Kidney epithelial cell (primary cell): Measurements from ENCODE around the gene OCSTAMP. TPM values are rescaled to one million over a fixed set of nuclear protein-coding genes. Genes with fewer than 3 reads are reported as not detected.

ENCODE experiments used
- DNase-seq: peaks from one replicate; pipeline ENCODE4 v3.0.0-alpha.2; 2010; ENCODE audit warnings: low read depth
- H3K27me3 ChIP-seq: 2 replicates; pipeline ENCODE4 v1.6.0; 2011; ENCODE audit warnings: low read length; ENCODE audit not compliant: control insufficient read depth, insufficient read depth
- H3K36me3 ChIP-seq: 2 replicates; pipeline ENCODE4 v1.5.1; 2011; ENCODE audit warnings: low read length; ENCODE audit not compliant: control insufficient read depth, insufficient read depth
- H3K4me3 ChIP-seq: 2 replicates; pipeline ENCODE4 v1.5.1; 2011; ENCODE audit warnings: low read depth, mild to moderate bottlenecking, control low read depth, low read length
- CTCF ChIP-seq: IDR thresholded peaks from 2 replicates; pipeline ENCODE4 v1.5.1; 2011; ENCODE audit warnings: mild to moderate bottlenecking, moderate library complexity, low read length, control low read depth, inconsistent platforms; ENCODE audit not compliant: insufficient read depth, poor library complexity, severe bottlenecking
- total RNA-seq: library from RNA; depleted of rRNA; stranded (reverse); fragments of >200 nt; gene quantifications from 2 replicates; pipeline ENCODE4 v1.2.3, GENCODE V29; 2015

Gene OCSTAMP
- total RNA-seq, 1 donor from 2014 or later: not detected

- Histone ChIP-seq H3K27me3 (no peaks in the 10 kb centered on the region), H3K36me3 (no peaks in the 10 kb centered on the region), H3K4me3 (no peak overlapping the region)
- no peak for TF ChIP-seq CTCF
- no peak for DNase-seq
These were observed 5.0 kb upstream of the OCSTAMP start for GRCh38 chr20:46555370-46555956.

GRCh38 chr20:46554828-46555227, 4.4 kb upstream of the OCSTAMP start:
- TF ChIP-seq CTCF: no peak
- DNase-seq: no peak
- Histone ChIP-seq H3K36me3 (no peaks in the 10 kb centered on the region), H3K4me3 (no peak overlapping the region), H3K27me3 (no peaks in the 10 kb centered on the region)

- TF ChIP-seq CTCF: no peak
- H3K27me3 ChIP-seq: no peaks in the 10 kb centered on the region
- no peak overlapping the region for H3K4me3 ChIP-seq
- H3K36me3 ChIP-seq: no peaks in the 10 kb centered on the region
- DNase-seq: no peak
These were observed 3.5 kb upstream of the OCSTAMP start for GRCh38 chr20:46553926-46554325.

GRCh38 chr20:46552460-46553420, 2.3 kb upstream of the OCSTAMP start:
- no peak for DNase-seq
- TF ChIP-seq CTCF: no peak
- no peaks in the 10 kb centered on the region for H3K27me3 ChIP-seq
- H3K36me3 ChIP-seq: no peaks in the 10 kb centered on the region
- H3K4me3 ChIP-seq: no peak overlapping the region

- Histone ChIP-seq H3K4me3 (no peak overlapping the region), H3K36me3 (no peaks in the 10 kb centered on the region), H3K27me3 (no peaks in the 10 kb centered on the region)
- no peak for TF ChIP-seq CTCF
- DNase-seq: no peak
These were observed 1.3 kb upstream of the OCSTAMP start for GRCh38 chr20:46551522-46552381.
